GM18868 (cell line): ENCODE measurements around the gene ZBTB4.
A peak's percentile ranks its signal among the peaks of the same experiment; 100 is the strongest.
"Not testable (repeated sequence)": the region's sequence is repeated elsewhere in the genome, so short reads cannot be mapped to it uniquely, and the experiment has no call there.

Source experiments
- ATAC-seq: cut with Tn5 transposase; IDR thresholded peaks from one replicate; pipeline ENCODE4 v1.9.1; 2021; ENCODE audit warnings: mild to moderate bottlenecking, moderate library complexity; ENCODE audit not compliant: unreplicated experiment

ZBTB4 gene

DNA sequence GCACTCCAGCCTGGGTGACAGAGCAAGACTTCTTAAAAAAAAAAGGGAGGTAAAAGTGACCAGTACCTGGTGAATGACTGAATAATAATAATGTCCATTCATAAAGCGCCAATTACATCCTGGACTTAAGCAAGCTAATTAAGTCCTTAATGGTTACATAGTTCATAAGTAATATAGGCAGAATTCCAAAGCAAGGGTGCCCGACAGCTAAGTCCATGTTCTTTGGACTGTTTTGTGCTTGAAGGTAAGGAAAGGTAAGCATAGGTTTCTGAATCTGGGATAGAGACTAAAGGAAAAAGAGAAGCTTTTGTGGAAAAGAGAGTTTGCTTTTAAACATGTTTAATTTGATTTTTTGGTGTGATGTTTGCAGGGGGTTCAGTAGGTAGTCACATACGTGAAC lies 14.5 kb upstream of the ZBTB4 start:
- no peak for ATAC-seq

DNA sequence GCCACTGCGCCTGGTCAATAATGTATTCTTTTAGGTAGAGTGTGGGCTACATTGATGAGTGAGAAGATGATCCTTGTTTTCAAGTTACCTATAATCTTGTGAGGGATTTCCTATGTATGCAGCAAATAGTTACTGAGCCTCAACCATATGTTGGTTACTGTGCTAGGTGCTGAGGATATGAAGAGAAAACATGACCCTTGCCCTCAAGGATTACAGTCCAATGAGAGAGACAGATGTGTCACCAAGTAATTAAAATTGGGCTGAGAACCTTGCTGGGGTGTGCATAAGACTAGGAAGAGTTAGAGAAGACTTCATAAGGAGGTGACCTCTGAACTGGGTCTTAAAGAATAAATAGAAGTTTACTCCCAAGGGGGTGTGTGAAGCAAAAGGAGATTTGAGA lies 12.2 kb upstream of the ZBTB4 start:
- ATAC-seq, result no peak

DNA sequence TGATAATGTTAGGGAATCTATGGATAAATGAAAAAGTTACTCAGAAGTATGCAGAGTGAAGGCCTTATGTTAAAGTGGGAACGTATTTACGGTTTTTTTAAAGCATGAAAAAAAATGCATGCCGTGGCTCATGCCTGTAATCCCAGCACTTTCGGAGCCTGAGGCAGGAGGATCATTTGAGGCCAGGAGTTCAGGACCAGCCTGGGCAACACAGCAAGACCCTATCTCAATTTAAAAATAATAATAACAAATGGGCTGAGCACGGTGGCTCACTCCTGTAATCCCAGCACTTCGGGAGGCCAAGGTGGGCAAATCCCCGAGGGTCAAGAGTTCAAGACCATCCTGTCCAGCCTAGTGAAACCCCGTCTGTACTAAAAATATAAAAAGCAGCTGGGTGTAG lies 10.7 kb upstream of the ZBTB4 start:
- no peak for ATAC-seq

DNA sequence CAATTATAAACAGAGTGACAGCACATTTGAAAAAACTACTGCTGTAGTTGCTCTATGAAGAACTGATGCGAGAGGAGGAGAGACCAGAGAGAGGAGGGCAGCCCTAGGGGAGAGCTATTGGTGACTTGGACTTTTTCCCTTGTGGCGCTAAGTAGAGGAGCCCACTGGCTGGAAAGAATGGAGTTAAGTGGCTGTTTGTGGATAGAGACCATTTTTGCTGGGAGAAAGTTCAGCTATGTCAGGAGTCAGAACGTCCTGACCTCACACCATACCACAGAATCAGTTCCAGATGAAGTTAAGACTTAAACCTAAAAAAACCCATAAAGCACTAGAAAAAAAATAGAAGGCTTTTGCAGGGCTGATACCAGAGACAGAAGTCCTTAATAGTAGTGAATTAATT lies 6.8 kb upstream of the ZBTB4 start:
- no peak for ATAC-seq

DNA sequence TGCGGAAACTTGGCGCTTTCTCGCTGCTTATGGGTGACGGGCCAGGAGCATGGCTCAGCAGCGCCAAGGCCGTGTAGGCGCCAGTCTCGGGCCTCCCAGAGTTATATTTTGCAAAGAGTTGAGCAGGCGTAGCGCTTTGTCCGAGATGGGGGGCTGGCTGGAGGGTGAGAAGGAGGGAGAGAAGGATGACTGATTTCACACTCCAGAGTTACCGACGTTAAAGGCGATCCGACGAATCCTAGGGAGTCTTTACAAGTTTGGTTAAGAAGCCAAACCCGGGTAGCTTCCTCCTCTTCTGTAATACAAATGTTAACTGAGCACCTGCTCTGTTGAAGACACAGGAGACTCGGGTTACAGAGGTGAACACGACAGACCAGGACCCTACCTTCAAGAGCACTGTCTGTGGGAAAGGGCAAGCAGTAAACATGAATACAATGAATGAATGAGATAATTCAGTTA lies 5.5 kb upstream of the ZBTB4 start:
- no peak for ATAC-seq

DNA sequence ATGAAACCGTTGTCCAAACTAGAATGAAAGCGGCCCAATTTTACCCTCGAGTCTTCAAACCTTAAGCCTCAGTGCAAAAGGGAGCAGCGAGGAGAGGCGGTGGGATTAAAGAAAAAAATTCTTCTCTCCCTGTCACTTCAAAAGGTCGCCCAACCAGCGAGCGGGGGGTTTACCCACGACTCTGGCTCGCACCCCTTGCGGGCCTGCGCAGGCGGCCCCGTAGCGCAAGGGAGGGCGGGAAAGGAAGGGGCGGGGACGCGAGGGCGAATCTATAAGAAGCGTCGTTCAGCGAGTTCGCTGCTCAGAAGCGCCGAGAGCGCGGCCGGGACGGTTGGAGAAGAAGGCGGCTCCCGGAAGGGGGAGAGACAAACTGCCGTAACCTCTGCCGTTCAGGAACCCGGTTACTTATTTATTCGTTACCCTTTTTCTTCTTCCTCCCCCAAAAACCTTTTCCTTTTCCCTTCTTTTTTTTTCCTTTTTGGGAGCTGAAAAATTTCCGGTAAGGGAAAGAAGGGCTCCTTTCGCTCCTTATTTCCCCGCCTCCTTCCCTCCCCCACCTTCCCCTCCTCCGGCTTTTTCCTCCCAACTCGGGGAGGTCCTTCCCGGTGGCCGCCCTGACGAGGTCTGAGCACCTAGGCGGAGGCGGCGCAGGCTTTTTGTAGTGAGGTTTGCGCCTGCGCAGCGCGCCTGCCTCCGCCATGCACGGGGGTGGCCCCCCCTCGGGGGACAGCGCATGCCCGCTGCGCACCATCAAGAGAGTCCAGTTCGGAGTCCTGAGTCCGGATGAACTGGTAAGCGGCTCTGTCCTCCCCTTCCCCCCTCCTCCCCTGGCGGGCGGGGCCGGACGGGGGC lies 4.9 kb upstream of the ZBTB4 start, which contains the start of gene POLR2A:
Gene POLR2A (plus strand): TSS at position 300 of the 852 bp plus-strand sequence.
- peak; percentile 63 for ATAC-seq

DNA sequence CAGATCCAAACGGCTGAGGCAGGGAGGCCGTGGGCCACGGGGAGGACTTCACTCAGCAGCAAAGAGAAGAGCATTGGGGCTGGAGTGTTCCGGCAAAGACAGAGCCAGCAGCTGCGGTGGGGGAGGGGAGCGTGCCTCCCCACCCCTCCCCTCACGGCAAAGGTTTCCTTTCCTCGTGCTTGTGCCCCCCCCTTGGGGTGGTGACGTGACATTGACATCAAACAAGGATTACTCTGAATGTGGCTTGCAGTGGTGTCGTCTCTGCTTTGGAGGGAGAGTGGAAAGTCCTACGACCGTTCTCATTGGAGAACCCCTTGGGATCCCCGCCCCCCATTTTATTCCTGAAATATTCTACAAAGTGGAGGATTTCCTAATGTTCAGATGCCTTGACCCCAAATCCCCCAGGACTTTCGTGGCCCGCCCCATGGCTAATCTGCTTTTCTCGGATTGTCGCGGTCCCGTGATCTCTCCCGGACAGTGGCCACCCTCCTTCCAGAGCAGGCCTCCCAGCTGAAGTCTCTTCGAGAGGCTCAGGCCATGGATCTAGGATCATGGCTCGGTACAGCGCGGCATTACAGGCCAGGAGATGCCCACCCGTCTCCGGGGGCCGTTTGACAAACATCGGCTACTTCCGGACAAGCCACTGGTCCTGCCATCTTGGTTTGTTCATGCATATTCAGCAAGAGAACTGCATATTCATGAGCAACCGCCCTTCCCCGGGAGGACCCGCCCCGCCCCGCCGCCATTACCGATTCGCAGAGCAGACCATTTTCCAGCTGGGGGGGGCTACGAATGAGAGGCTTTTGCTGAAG lies 4.0 kb upstream of the ZBTB4 start:
- no peak for ATAC-seq

DNA sequence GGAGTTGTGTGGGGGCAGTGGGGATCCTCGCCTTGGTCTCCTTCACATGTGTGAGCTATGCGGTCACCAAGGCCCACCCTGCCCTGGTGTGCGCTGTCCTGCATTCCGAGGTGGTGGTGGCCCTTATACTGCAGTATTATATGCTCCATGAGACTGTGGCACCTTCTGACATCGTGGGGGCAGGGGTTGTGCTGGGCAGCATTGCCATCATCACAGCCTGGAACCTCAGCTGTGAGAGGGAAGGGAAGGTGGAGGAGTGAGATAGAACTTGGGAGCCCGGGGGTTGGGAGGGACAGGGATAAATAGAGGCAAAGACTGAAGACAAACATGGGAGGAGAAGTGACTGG lies 3.3 kb upstream of the ZBTB4 start:
- not testable (repeated sequence) for ATAC-seq

DNA sequence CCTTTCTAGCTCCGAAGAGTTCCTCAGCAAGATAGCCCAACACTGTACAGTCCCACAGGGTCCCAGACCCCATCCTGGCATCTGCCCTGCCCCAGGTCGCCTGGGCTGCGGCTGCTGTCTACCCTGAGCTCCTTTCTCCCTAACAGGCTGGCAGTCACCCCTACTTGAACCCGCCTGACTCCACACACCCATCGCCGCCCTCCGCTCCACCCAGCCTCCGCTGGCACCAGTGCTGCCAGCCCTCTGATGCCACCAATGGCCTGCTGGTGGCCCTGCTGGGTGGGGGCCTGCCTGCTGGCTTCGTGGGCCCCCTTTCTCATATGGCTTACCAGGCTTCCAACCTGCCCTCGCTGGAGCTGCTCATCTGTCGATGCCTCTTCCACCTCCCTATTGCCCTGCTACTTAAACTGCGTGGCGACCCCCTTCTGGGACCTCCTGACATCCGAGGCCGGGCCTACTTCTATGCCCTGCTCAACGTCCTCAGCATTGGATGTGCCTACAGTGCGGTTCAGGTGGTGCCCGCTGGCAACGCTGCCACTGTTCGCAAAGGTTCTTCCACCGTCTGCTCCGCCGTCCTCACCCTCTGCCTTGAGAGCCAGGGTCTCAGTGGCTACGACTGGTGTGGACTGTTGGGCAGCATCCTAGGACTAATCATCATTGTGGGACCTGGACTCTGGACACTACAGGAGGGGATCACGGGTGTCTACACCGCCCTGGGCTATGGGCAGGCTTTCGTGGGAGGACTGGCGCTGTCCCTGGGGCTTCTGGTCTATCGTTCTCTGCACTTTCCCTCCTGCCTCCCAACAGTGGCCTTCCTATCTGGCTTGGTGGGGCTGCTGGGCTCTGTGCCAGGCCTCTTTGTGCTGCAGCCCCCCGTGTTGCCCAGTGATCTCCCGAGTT lies 2.7 kb upstream of the ZBTB4 start:
- ATAC-seq, result not testable (repeated sequence)

DNA sequence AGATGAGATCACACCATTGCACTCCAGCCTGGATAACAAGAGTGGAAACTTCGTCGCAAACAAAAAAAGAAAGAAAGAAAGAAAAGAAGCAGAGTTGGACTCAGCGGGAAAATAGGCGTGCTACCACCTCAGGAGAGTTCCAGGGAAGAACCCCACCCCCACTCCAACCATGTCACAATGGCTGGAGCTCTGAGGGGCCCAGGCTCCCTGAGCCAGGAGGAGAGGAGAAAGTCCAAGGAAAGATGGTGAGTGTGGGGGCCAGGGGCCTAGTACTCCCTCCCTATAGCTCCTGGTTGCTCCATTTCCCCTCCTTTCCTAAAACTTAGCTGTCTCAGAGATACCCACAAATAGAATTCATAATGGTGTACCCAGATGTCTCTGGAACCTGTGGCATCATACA lies 1.8 kb upstream of the ZBTB4 start, which contains the start of gene SLC35G6:
Gene SLC35G6 (plus strand): TSS at position 172 of the 400 bp plus-strand sequence. CDS start 71 bp downstream, at position 243.
- not testable (repeated sequence) for ATAC-seq

DNA sequence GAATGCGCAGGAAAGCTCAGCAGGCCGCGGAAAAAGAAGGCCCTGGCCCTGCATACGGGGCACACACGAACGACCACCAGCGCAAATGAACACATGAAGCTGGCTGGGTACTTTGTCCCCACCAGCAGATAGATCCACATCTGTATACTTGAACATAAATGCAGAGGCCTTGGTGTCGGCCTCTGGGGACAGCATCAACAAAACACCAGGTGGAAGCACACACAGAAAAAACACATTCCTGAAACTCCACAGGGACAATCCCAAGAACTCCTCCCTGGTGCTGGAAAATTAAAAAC lies 606 bp upstream of the ZBTB4 start:
- no peak for ATAC-seq

DNA sequence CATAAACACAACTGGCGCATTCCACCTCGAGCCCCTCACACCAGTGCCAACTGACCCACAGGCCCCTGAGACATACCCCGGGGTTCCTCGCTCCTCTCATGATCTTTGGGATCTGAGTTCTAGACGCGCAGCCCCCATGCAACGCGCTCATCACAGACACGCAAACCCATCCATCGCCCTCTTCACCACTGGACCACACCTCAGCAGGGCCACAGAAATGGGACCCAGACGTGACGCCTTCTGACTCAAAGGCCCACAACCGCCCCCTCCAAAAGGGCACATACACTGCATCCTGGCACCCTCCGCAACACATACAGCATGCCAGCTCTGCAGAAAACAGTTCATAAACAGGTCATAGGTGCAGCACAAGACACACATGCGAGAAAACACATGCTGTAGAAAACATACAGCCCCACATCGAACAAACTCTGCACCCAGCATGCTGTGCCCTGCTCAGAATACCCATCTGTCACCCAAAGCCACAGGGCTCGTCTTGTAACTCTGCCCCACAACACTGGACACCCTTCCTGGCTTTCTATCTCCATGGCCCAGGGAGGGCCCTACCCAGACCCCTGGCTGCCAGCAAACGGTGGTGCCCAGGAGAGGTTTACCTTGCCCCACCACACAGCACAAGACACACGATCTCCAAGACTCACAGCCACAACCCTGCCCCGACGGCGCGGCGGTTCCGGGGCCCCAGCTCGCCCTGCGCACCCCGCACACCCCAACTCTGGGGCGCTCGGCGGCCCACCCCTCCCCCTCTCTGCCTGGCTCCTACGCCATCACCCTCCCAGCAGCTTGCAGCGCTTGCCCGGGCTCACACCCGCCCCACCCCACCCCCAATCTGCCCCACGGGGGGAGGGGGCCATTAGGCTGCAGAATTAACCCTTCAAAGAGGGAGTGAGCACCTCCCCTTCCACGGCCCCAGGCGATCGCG lies 887 bp downstream of the ZBTB4 start:
- no peak for ATAC-seq

DNA sequence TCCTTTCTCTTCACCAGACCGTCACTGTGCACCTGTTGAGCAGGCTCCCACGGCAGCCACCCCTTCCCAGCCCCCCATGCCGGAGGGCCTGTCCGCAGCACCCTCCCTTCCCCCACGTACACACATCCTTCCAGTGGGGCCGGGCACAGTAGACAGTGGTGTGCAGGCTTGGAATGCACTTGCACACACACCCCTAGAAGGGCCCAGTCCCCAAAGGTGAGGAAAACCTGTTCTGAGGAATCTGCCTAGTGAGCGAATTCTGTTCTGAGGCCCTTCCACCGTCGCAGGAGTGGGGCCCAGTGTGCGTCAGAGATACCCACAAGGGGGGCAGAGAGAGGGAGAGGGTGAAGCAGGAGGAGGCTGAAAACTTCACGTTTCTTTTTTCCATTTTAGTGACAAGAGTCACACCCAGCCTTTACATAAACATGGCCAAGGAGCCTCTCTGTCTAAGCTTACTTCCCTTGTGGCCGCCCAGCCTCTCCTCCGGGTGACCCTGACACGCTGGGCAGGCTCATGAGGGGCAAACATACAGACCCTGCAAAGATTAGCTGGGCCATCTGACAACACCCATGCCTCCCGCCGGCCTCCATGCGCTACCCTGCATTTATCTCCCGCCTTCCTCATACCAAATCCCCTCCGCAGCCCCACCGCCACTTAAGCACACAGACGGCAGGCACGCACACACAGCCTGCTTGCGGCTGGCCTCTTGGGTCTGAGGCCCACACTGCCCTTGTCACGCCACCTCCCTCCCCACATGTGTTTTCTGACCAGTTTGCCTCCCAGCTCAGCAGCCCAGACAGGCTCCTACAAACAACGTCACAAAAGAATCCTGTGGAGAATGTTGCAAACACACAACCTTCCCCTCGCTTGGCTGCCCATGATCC lies 1.8 kb downstream of the ZBTB4 start:
- no peak for ATAC-seq

DNA sequence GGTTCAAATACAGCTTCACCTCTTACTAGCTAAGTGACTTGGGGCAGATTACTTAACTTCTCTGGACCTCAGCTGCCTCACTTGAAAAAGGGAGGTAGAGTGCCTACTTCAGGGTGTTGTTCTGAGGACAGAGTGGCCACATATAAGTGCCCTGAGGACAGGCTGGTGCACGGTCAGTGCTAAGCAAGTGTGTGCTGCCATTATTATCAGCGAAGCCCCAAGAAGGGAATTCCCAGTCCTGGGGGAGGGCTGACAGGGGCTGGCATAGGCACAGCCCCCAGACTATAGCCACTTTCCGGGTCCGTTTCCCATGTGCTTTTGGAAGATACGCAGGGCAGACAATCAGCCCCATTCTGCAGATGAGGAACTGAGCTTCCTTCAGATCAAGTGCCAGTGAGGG lies 2.5 kb downstream of the ZBTB4 start:
- no peak for ATAC-seq

DNA sequence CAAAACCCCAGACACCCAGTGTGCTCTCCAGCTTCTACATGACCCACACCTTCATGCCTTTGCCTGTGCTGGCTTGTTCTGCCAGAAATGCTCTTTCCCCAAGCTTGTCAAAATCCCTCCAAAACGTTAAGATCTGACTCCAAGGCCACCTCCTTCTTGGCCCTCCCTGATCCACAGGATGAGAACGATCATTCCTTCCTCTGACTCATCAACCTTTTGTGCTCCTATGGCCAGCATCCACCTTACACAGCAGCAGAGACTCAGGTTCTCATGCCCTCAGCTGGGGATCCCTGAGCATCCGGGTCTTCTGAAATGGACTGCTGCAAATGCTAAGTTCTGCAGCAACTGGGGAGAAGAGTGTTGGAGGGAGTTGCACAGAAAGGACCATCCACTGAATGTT lies 2.9 kb downstream of the ZBTB4 start:
- ATAC-seq, result no peak

DNA sequence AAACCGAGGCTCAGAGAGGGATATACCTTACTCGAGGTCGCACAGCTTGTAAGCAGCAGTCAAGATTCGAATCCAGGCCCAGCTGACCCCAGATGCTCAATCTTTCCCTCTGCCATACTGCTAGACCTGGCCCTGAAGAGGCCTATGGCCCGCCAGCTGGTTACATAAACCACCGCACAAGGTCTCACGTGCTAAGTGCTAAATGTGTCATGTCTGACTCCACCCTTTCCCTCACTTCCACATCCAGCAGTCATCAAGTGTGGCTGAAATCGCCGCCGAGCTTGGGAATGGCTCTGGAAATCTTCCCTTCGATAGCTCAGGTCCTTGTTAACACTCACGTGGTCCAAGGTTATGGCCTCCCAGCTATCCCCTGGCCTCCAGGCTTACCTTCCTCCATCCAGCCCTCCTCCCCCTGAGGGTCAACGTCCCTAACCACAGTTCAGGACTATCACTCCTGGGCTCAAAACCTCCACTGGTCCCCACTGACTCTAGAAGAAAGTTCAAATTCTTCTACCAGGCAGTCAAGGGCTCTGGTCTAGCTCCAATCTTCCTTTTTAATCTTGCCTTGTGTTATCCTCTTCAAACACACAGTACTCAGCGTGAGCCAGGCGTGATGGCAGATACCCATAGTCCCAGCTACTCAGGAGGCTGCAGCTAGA lies 3.5 kb downstream of the ZBTB4 start:
- ATAC-seq, result no peak

DNA sequence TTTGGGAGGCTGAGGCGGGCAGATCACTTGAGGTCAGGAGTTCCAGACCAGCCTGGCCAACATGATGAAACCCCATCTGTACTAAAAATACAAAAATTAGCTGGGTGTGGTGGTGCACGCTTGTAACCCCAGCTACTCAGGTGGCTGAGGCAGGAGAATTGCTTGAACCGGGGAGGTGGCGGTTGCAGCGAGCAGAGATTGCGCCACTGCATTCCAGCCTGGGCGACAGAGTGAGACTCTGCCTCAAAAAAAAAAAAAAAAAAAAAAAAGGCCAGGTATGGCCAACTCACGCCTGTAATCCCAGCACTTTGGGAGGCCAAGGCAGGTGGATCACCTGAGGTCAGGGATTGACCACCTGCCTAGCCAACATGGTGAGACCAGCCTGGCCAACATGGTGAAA lies 4.7 kb downstream of the ZBTB4 start:
- not testable (repeated sequence) for ATAC-seq

DNA sequence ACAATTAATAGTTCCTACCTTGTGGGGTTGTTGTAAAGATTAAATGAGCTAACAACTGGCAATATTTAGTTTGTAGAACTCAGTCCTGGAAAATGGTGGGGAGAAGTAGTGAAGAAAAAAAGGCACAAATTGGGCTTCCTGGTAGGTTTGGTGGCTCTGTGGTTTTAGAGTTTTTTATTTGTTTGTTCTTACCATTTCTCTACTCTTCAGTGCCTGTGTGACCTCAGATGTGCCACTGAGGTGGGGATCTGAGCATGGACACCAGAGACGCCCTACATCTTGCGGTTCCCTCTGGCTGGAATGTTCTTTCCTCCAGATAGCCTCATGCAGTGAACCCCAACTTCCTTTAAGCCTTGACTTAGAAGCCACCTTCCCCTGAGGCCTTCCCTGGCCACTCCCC lies 7.7 kb downstream of the ZBTB4 start:
- ATAC-seq, result no peak
